ENCODE measurements around the gene ODAM. TPM values are rescaled to one million over a fixed set of nuclear protein-coding genes. Genes with fewer than 3 reads are reported as not detected.

ODAM gene
- total and polyA plus RNA-seq, 12 donors = 0.03 TPM; not detected in 11

GRCh38 chr4:70181864-70182263 lies 13.7 kb upstream of the ODAM start:
- intact Hi-C loops (cut with DNase I) = loop anchor here in 2 of 10 donors (10.0 kb wide), 1 partner anchor 497 kb away; no protein-coding TSS in a partner anchor
- 61 to 68% methylated on average over 1 of the region's 1 CpG for WGBS, 2 donors
- ATAC-seq = no peak

DNA sequence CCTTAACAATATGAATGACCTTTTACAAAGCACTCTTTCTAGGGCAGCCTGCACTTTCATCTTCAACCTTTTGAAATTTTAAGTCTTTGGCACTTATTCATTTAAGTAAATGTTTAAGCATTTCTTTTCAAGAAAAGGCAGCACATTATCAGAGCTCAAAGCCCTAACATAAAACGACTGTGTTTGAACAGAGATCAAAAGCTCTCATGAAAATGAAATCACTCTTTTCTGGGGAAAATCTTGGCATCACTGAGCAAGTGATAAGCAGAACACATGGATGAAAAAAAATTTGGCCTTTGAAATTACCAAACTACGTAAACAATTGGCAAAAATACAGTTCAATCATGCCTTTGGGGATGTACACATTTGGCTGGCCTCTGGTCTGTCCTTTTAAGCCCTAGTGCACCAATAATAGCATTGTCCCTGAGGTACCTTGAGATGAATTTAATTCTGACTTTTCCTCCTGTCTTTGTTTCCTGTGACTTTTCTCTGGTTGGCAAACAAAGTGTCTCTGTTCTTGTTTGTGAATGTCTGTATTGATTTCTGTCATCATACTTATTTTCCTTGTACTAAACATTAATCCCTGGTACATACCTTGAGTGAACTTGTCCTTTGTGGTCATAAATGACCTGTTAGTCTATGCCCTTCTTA lies 12.9 kb upstream of the ODAM start:
- intact Hi-C loops (cut with DNase I) = loop anchor here in 2 of 10 donors (10.0 kb wide), 1 partner anchor 498 kb away; no protein-coding TSS in a partner anchor
- Histone ChIP-seq H3K4me1 (no peaks in the 10 kb centered on the region), H3K4me3 (no peak overlapping the region), H3K27ac (no peak overlapping the region), H3K9me3 (peaks cover 0 to 5% (median 0%) of the 10 kb centered on the region in 11 donors), H3K27me3 (no peaks in the 10 kb centered on the region), H3K36me3 (no peaks in the 10 kb centered on the region)
- WGBS, 2 donors = 43 to 61% methylated on average over 2 of the region's 2 CpGs
- TF ChIP-seq CTCF (IDR thresholded peaks at IDR 0.05) = no peak
- DNase-seq (no peak), ATAC-seq (no peak)

More at GRCh38 chr4:70181864-70182263, 13.7 kb upstream of the ODAM start:
- no peak overlapping the region for H3K4me3 ChIP-seq
- H3K4me1 ChIP-seq = no peaks in the 10 kb centered on the region
- no peak for TF ChIP-seq CTCF (IDR thresholded peaks at IDR 0.05)
- no peaks in the 10 kb centered on the region for H3K36me3 ChIP-seq
- H3K27me3 ChIP-seq = no peaks in the 10 kb centered on the region
- H3K27ac ChIP-seq = no peak overlapping the region
- no peak for DNase-seq
- H3K9me3 ChIP-seq = peaks cover 0 to 5% (median 0%) of the 10 kb centered on the region in 11 donors

GRCh38 chr4:70183168-70183939 lies 12.2 kb upstream of the ODAM start:
- ATAC-seq (no peak), DNase-seq (no peak)
- intact Hi-C loops (cut with DNase I) = loop anchor here in 2 of 10 donors (10.0 kb wide), 1 partner anchor 499 kb away; no protein-coding TSS in a partner anchor
- Histone ChIP-seq H3K27ac (no peak overlapping the region), H3K9me3 (peaks cover 0 to 5% (median 0%) of the 10 kb centered on the region in 11 donors), H3K36me3 (no peaks in the 10 kb centered on the region), H3K27me3 (no peaks in the 10 kb centered on the region), H3K4me3 (no peak overlapping the region), H3K4me1 (no peaks in the 10 kb centered on the region)
- peak in 7 of 9 donors; percentile 15 to 63 (median 45) for TF ChIP-seq CTCF (IDR thresholded peaks at IDR 0.05)
- WGBS, 2 donors = 50 to 52% methylated on average over 6 of the region's 6 CpGs

DNA sequence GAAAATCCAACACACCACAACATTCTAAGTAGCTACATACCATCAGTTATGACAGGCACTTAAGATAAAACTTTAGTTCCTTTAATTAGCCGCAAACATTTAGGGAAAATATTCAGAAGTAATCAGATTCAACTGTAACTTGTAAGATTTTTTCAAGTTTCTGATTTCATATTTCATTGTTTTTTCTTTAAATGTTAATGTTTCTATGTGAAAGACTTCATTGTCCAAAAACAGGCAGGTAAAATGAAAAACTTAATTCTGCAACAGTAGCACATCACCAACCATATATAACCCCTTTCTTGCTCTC lies 11.6 kb upstream of the ODAM start:
- Histone ChIP-seq H3K4me1 (no peaks in the 10 kb centered on the region), H3K9me3 (peaks cover 0 to 5% (median 0%) of the 10 kb centered on the region in 11 donors), H3K4me3 (no peak overlapping the region), H3K36me3 (no peaks in the 10 kb centered on the region), H3K27ac (no peak overlapping the region), H3K27me3 (no peaks in the 10 kb centered on the region)
- WGBS, 2 donors = 50 to 52% methylated on average over 1 of the region's 1 CpG
- TF ChIP-seq CTCF (IDR thresholded peaks at IDR 0.05) = peak in 1 of 9 donors; percentile 25
- intact Hi-C loops (cut with DNase I) = loop anchor here in 2 of 10 donors (10.0 kb wide), 1 partner anchor 499 kb away; no protein-coding TSS in a partner anchor
- ATAC-seq (no peak), DNase-seq (no peak)

Measured in heart right ventricle (tissue), 16 donors.